GM12864 (cell line): ENCODE data around the gene PCK1.

Experiments used
- DNase-seq: peaks from one replicate; pipeline ENCODE4 v3.0.0-alpha.2; 2011; ENCODE audit warnings: low read depth
- H3K4me3 ChIP-seq: 2 replicates; pipeline ENCODE4 v1.5.1; 2011; ENCODE audit warnings: mild to moderate bottlenecking, low read depth, low read length, control low read depth
- CTCF ChIP-seq: IDR thresholded peaks from 2 replicates; pipeline ENCODE4 v1.5.1; 2011; ENCODE audit warnings: low read depth, mild to moderate bottlenecking, moderate library complexity, low read length, control low read depth, inconsistent platforms; ENCODE audit errors: missing control alignments

PCK1 gene

GRCh38 chr20:57545927-57546662 is 14.8 kb upstream of the PCK1 start:
- no peak for DNase-seq
- no peak overlapping the region for H3K4me3 ChIP-seq
- TF ChIP-seq CTCF = no peak

GRCh38 chr20:57546956-57547649 is 13.8 kb upstream of the PCK1 start:
- H3K4me3 ChIP-seq = no peak overlapping the region
- no peak for TF ChIP-seq CTCF
- DNase-seq = no peak

GRCh38 chr20:57548177-57549058 is 12.5 kb upstream of the PCK1 start:
- H3K4me3 ChIP-seq = no peak overlapping the region
- no peak for TF ChIP-seq CTCF
- DNase-seq = no peak

- TF ChIP-seq CTCF = no peak
- DNase-seq = no peak
- H3K4me3 ChIP-seq = no peak overlapping the region
These were observed 8.4 kb upstream of the PCK1 start for GRCh38 chr20:57552471-57552870.

- no peak for TF ChIP-seq CTCF
- no peak overlapping the region for H3K4me3 ChIP-seq
- DNase-seq = no peak
These were observed 7.4 kb upstream of the PCK1 start for GRCh38 chr20:57553376-57554018.

GRCh38 chr20:57555457-57556184 is 5.3 kb upstream of the PCK1 start:
- TF ChIP-seq CTCF = no peak
- H3K4me3 ChIP-seq = no peak overlapping the region
- no peak for DNase-seq
